Common myeloid progenitor, CD34-positive (primary cell): ENCODE data around the gene GRM4.

ENCODE experiments used
- CTCF ChIA-PET: fragments of 350-600 bp; sonication (Branson Sonifier 250); formaldehyde crosslinking; loops from one replicate; lab custom pipeline; 2021; ENCODE audit warnings: antibody characterized with exemption; lab: Charles Lee
- POLR2A ChIA-PET: fragments of 350-600 bp; sonication (Branson Sonifier 250); formaldehyde crosslinking; loops from one replicate; lab custom pipeline; 2021; ENCODE audit warnings: antibody characterized with exemption; lab: Charles Lee
- DNase-seq, 3 donors: peaks; one replicate each; pipeline versions ENCODE4 v3.0.0 to v3.0.0-alpha.2; 2013
- H3K27ac ChIP-seq, 2 experiments: 1 replicate in 1 of 2; 2 replicates in 1 of 2; pipeline ENCODE4 v1.7.0; 2013; ENCODE audit warnings: inconsistent platforms in 2 of 2, low read length in 2 of 2, mild to moderate bottlenecking in 2 of 2, low read depth in 1 of 2, moderate library complexity in 1 of 2; ENCODE audit not compliant: severe bottlenecking in 2 of 2, insufficient read depth in 1 of 2, poor library complexity in 1 of 2
- H3K27me3 ChIP-seq, 5 experiments: replicated peaks in 2 of 5; 1 replicate in 3 of 5; 2 replicates in 2 of 5; pipeline versions ENCODE4 v1.6.1 to v1.7.0; 2013; ENCODE audit warnings: low read length in 4 of 5, mild to moderate bottlenecking in 2 of 5, moderate library complexity in 2 of 5, inconsistent platforms in 1 of 5; ENCODE audit not compliant: insufficient read depth in 5 of 5, control insufficient read depth in 4 of 5
- H3K36me3 ChIP-seq, 4 experiments: 1 replicate in 2 of 4; 2 replicates in 2 of 4; pipeline versions ENCODE4 v1.6.1 to v1.7.0; 2013; ENCODE audit warnings: low read length in 3 of 4, control low read depth in 1 of 4, mild to moderate bottlenecking in 1 of 4; ENCODE audit not compliant: control insufficient read depth in 4 of 4, insufficient read depth in 4 of 4
- H3K4me1 ChIP-seq, 4 experiments: 1 replicate in 3 of 4; 2 replicates in 1 of 4; pipeline versions ENCODE4 v1.6.1 to v1.7.1; 2013; ENCODE audit warnings: low read length in 3 of 4, mild to moderate bottlenecking in 3 of 4, control low read depth in 1 of 4, inconsistent platforms in 1 of 4, moderate library complexity in 1 of 4; ENCODE audit not compliant: control insufficient read depth in 4 of 4, insufficient read depth in 4 of 4; ENCODE audit errors: control extremely low read depth in 1 of 4
- H3K4me3 ChIP-seq, 7 experiments: 1 replicate in 4 of 7; 2 replicates in 3 of 7; pipeline versions ENCODE4 v1.5.1 to v1.7.0; 2013; ENCODE audit warnings: mild to moderate bottlenecking in 7 of 7, low read length in 6 of 7, moderate library complexity in 6 of 7, inconsistent platforms in 2 of 7, low read depth in 2 of 7, control low read depth in 1 of 7; ENCODE audit not compliant: insufficient read depth in 4 of 7, control insufficient read depth in 1 of 7; ENCODE audit errors: extremely low read depth in 1 of 7
- H3K9me3 ChIP-seq, 5 experiments: 1 replicate in 4 of 5; 2 replicates in 1 of 5; pipeline versions ENCODE4 v1.6.1 to v1.7.1; 2013; ENCODE audit warnings: low read length in 4 of 5, mild to moderate bottlenecking in 2 of 5, inconsistent platforms in 1 of 5, low read depth in 1 of 5, moderate library complexity in 1 of 5; ENCODE audit not compliant: control insufficient read depth in 4 of 5, insufficient read depth in 2 of 5; ENCODE audit errors: control extremely low read depth in 1 of 5
- WGBS: methylation state at CpG from one replicate; pipeline ENCODE4 v1.1.5; 2013; ENCODE audit not compliant: insufficient coverage; 5-methylcytosine and 5-hydroxymethylcytosine counted together

Gene GRM4

DNA sequence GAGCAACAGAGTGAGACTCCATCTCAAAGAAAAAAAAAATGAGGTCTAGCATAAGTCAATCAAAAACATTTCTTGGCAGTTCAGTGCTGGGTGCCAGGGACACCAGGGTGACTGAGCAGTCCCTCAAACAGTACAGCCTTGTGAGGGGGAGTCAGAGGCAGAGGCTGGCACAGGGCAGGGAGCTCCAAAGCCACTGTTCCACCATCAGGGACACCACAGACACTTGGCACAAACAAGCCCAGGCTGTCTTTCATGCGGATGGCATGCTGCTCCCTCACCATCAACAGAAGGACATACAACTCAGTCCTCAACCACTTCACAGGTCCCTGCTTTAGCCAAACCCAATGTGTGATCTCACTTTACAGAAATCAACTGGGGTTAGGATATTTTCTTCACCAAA lies 36.0 kb upstream of the GRM4 start:
- Histone ChIP-seq H3K4me1 (peaks cover 0 to 11% (median 4%) of the 10 kb centered on the region in 4 experiments), H3K9me3 (peaks cover 0 to 3% (median 0%) of the 10 kb centered on the region in 5 experiments), H3K27me3 (no peaks in the 10 kb centered on the region), H3K4me3 (no peak overlapping the region), H3K36me3 (no peaks in the 10 kb centered on the region), H3K27ac (no peak overlapping the region)
- ChIA-PET CTCF (interaction anchor here (1.5 to 1.6 kb wide), 3 partner anchors 8 to 68 kb away, joined by 3 read pairs; no protein-coding TSS in a partner anchor), POLR2A (no interaction called here)
- peak in 2 of 3 donors; percentile 31 to 44 for DNase-seq
- no CpG with 5 or more reads among the region's 1 CpG for WGBS

DNA sequence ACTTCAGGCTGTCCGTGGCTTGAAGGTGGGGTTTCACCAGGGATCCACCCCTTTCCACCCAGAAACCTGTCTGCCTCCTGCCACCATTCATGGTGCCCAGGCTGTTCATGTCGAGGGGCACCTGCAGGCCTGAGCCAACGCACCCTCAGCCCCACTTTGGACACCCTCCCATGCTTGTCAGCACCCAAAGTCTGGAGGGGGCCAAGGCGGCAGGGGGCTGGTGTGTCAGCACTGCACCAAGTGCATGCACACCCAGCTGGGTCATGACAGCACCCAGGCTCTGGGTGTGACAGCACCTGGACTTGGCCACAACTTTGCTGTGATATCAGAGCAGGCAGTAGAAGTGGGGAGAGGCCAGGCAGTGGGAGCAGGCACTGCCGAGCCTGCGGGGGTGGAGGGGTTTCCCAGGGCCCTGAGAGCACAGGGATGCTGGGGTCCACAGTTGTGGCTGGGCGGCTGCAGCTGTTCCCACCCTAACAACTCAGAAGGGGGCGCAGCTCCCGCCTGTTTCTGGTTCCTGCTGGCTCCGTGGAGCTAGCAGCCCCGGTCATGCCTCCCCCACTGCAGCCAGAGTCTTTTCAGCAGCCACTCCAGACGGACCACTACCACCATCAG lies 33.3 kb upstream of the GRM4 start:
- CTCF ChIA-PET = interaction anchor here (1.1 to 1.9 kb wide), 3 partner anchors 16 to 236 kb away, joined by 3 to 5 read pairs (median 3); no protein-coding TSS in a partner anchor
- Histone ChIP-seq H3K36me3 (no peaks in the 10 kb centered on the region), H3K4me3 (no peak overlapping the region), H3K27ac (no peak overlapping the region), H3K4me1 (peaks cover 0 to 11% (median 4%) of the 10 kb centered on the region in 4 experiments), H3K9me3 (peaks cover 0 to 3% (median 0%) of the 10 kb centered on the region in 5 experiments), H3K27me3 (no peaks in the 10 kb centered on the region)
- POLR2A ChIA-PET = interaction anchor here (0.8 kb wide), 1 partner anchor 9 kb away, joined by 3 read pairs; no protein-coding TSS in a partner anchor
- 92% methylated on average over 12 of the region's 12 CpGs for WGBS
- DNase-seq = no peak

DNA sequence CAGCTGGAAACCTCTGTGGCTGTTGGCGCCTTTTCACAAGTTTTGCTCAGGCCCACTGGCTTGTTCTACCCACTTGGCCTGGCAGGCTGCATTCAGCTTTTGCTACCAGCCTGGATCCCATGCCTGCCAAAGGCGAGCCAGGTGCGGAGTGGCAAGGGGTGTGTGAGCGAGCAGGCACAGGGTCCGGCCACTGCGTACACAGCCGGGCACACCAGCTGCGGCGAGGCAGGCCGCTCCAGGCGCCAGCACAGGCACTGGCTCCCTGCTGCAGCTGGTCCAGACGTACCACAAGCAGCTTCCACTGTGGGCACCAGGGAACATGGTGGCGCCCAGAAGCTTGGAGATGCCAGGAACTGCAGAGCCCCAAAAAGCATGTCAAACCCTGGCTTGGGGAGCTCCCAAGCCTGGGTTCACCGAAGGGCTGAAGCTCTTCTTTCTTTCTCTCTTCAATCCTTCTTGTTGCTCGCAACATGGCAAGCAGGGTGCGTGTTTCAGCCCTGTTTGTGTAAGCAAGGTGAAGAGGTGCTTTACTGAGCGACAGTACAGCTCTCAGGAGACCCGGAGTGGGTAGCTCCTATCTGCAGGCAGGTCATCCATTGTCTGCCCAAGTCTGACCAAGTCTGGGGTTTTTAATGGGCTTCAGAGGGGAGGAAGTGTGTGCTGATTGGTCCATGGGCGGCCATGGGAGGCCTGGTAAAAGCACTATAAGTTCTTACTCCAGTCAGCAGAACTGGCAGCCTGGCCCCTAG lies 32.6 kb upstream of the GRM4 start:
- Histone ChIP-seq H3K4me3 (no peak overlapping the region), H3K27ac (no peak overlapping the region), H3K4me1 (peaks cover 0 to 11% (median 4%) of the 10 kb centered on the region in 4 experiments), H3K36me3 (no peaks in the 10 kb centered on the region), H3K9me3 (peaks cover 0 to 3% (median 0%) of the 10 kb centered on the region in 5 experiments), H3K27me3 (no peaks in the 10 kb centered on the region)
- ChIA-PET POLR2A (interaction anchor here (0.8 kb wide), 1 partner anchor 9 kb away, joined by 3 read pairs; no protein-coding TSS in a partner anchor), CTCF (interaction anchor here (1.1 to 1.9 kb wide), 3 partner anchors 15 to 236 kb away, joined by 3 to 5 read pairs (median 3); no protein-coding TSS in a partner anchor)
- no peak for DNase-seq
- 98% methylated on average over 17 of the region's 19 CpGs for WGBS

DNA sequence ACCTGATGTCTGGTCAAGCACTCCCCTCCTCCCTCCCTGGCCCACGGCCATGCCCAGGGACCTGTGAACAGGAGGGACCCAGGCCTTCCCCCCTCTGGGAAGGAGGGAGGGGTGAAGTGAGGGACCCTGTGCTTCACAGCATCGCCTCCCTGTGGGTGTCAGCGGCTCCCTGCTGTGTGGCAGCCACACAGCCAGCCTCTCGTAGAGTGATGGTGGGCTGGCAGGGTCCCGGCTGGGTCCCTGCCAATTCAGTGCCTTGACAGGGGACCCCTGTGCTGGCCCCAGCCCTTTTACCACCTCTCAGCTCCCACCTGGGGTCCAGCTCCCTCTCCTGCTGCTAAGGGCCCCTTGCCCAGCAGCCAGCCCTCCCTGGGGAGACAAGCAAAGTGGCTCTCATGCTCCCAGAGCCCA lies 31.3 kb upstream of the GRM4 start:
- Histone ChIP-seq H3K4me1 (no peaks in the 10 kb centered on the region), H3K36me3 (no peaks in the 10 kb centered on the region), H3K27ac (no peak overlapping the region), H3K9me3 (no peaks in the 10 kb centered on the region), H3K4me3 (no peak overlapping the region), H3K27me3 (no peaks in the 10 kb centered on the region)
- ChIA-PET POLR2A (no interaction called here), CTCF (interaction anchor here (1.8 kb wide), 1 partner anchor 15 kb away, joined by 6 read pairs; no protein-coding TSS in a partner anchor)
- DNase-seq = no peak
- 96% methylated on average over 4 of the region's 5 CpGs for WGBS

DNA sequence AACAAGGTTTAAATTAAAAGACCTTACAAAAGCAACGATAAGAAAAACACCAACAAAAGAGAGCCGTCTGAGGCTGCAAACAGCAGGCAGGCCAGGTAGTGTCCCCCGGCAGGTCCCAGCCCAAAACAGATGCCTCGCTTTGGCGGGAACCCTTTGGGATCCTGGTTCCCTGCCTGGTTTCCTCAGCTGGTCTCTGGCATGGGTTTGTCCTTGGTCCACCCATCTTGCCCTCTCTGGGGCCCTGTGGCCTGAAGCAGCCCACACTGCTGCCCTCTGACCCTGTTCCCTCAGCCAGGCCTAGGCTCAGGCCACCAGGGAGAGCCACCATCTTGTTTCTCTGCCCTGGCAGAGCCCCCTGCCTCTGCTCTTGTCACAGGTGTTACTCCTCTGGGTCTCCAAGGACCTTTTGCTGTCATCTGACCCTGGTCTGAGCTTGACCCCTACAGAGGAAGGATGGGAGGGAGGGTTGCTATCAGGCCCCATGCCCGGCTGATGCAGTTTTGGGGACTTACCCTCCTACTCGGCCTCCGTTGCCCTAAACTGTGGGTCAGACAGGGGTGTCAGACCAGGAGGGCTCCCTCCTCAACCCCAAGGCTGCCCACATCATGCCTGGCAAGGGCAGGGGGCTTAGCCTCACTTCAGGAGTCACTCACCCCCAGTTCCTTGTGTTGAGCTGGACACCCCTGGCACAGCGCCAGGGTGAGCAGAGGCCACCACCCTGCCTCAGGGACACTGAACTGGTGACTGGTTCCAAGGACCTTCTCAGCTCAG lies 30.6 kb upstream of the GRM4 start:
- Histone ChIP-seq H3K4me3 (no peak overlapping the region), H3K36me3 (no peaks in the 10 kb centered on the region), H3K27me3 (no peaks in the 10 kb centered on the region), H3K9me3 (no peaks in the 10 kb centered on the region), H3K4me1 (no peaks in the 10 kb centered on the region), H3K27ac (no peak overlapping the region)
- ChIA-PET CTCF (interaction anchor here (1.8 kb wide), 1 partner anchor 14 kb away, joined by 6 read pairs; no protein-coding TSS in a partner anchor), POLR2A (no interaction called here)
- no peak for DNase-seq
- 86% methylated on average over 8 of the region's 9 CpGs for WGBS

DNA sequence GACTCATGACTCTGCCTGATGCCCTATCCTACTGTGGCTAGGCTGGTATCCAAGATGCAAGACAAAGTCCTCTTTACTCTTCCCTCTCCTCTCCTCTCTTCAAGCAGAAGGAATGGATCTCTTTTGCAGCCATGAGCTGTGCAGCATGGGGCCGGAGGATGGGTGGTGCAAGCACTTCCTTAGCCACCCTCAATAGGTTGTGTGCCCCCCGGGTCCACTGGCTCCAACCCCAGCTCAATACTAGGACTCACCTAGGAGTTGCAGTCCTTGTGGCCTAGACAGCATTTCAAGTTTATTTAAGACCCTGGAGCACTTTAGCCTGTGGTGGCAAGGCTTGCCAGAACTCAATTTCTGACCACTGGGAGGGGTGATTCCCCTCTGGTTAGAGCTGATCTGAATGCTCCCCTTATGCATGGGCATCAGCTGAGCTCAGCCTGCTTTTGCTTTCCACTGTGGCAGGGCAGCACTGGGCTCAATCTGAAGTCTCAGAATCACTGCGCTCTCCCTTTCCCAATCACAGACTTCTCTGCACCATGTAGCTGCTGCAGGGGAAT lies 29.0 kb upstream of the GRM4 start:
- no peak overlapping the region for H3K27ac ChIP-seq
- no peaks in the 10 kb centered on the region for H3K4me1 ChIP-seq
- H3K9me3 ChIP-seq = no peaks in the 10 kb centered on the region
- DNase-seq = no peak
- H3K4me3 ChIP-seq = no peak overlapping the region
- CTCF ChIA-PET = interaction anchor here (0.9 kb wide), 2 partner anchors 13 to 22 kb away, joined by 3 read pairs; no protein-coding TSS in a partner anchor
- 97% methylated on average over 3 of the region's 3 CpGs for WGBS
- no peaks in the 10 kb centered on the region for H3K27me3 ChIP-seq
- no peaks in the 10 kb centered on the region for H3K36me3 ChIP-seq
- POLR2A ChIA-PET = no interaction called here
